IMR-90 (cell line): ENCODE results near the gene ELOA. TPM values are rescaled to one million over a fixed set of nuclear protein-coding genes. Genes with fewer than 3 reads are reported as not detected.

Experiments
- ATAC-seq: fragments of 200-7000 bp; cut with Tn5 transposase; 2 replicates; pipeline ENCODE4 v1.9.1; 2020; ENCODE audit warnings: low read depth, mild to moderate bottlenecking, moderate library complexity
- BruUV-seq: library from RNA; stranded (reverse); fragments of 400-500 nt; replicated peaks from 2 replicates; lab custom pipeline; 2021; lab: Mats Ljungman, UMichigan
- CTCF ChIA-PET: fragments of 300-600 bp; formaldehyde crosslinking; extraction: SDS; loops from one replicate; lab custom pipeline; 2021; ENCODE audit warnings: antibody characterized with exemption; lab: Yijun Ruan, JAX
- POLR2A ChIA-PET: fragments of 300-600 bp; sonication (Branson Sonifier 250); formaldehyde crosslinking; loops from one replicate; lab custom pipeline; 2022; ENCODE audit warnings: antibody characterized with exemption; ENCODE audit not compliant: unreplicated experiment; lab: Charles Lee
- DNase-seq: peaks from one replicate; pipeline ENCODE4 v3.0.0; 2013
- H2AFZ ChIP-seq: replicated peaks from 2 replicates; pipeline ENCODE3; 2013; ENCODE audit warnings: low read length, mild to moderate bottlenecking; ENCODE audit not compliant: poor library complexity
- H2AK5ac ChIP-seq: 2 replicates; pipeline ENCODE4 v1.6.1; 2013; ENCODE audit warnings: low read depth, low read length, inconsistent platforms
- H2AK9ac ChIP-seq: replicated peaks from 2 replicates; pipeline ENCODE3; 2013; ENCODE audit warnings: mild to moderate bottlenecking, low read depth, low read length, moderate library complexity; ENCODE audit not compliant: poor library complexity
- H2BK120ac ChIP-seq: 2 replicates; pipeline ENCODE4 v1.6.1; 2013; ENCODE audit warnings: low read depth, low read length, inconsistent platforms
- H2BK15ac ChIP-seq: 3 replicates; pipeline ENCODE4 v1.6.1; 2013; ENCODE audit warnings: low read depth, low read length, inconsistent platforms
- H2BK20ac ChIP-seq: 2 replicates; pipeline ENCODE4 v1.6.1; 2013; ENCODE audit warnings: low read depth, mild to moderate bottlenecking, inconsistent platforms, low read length, moderate library complexity
- H2BK5ac ChIP-seq: 2 replicates; pipeline ENCODE4 v1.6.1; 2013; ENCODE audit warnings: mild to moderate bottlenecking, low read depth, low read length, inconsistent platforms; ENCODE audit not compliant: poor library complexity, severe bottlenecking
- H3K14ac ChIP-seq: replicated peaks from 2 replicates; pipeline ENCODE4 v1.6.1; 2013; ENCODE audit warnings: low read depth, low read length, inconsistent platforms
- H3K18ac ChIP-seq: 2 replicates; pipeline ENCODE4 v1.6.1; 2013; ENCODE audit warnings: low read depth, low read length, control low read depth
- H3K23ac ChIP-seq: 2 replicates; pipeline ENCODE4 v1.6.1; 2013; ENCODE audit warnings: low read depth, low read length, inconsistent platforms
- H3K27ac ChIP-seq: 2 replicates; pipeline ENCODE4 v1.5.1; 2013; ENCODE audit warnings: mild to moderate bottlenecking, control low read depth, low read length; ENCODE audit not compliant: insufficient read depth
- H3K27me3 ChIP-seq: 2 replicates; pipeline ENCODE4 v1.6.1; 2013; ENCODE audit warnings: low read length; ENCODE audit not compliant: control insufficient read depth, insufficient read depth
- H3K36me3 ChIP-seq: 2 replicates; pipeline ENCODE4 v1.6.1; 2013; ENCODE audit warnings: low read length, mixed read lengths; ENCODE audit not compliant: control insufficient read depth, insufficient read depth
- H3K4ac ChIP-seq: 2 replicates; pipeline ENCODE4 v1.6.1; 2013; ENCODE audit warnings: low read depth, low read length, inconsistent platforms
- H3K4me1 ChIP-seq: 2 replicates; pipeline ENCODE4 v1.6.1; 2013; ENCODE audit warnings: low read length, mixed read lengths; ENCODE audit not compliant: control insufficient read depth, insufficient read depth
- H3K4me2 ChIP-seq: 2 replicates; pipeline ENCODE4 v1.6.1; 2013; ENCODE audit warnings: low read depth, mild to moderate bottlenecking, control low read depth, low read length, moderate library complexity
- H3K4me3 ChIP-seq: 2 replicates; pipeline ENCODE4 v1.5.1; 2013; ENCODE audit warnings: low read depth, mild to moderate bottlenecking, control low read depth, low read length, moderate library complexity; ENCODE audit not compliant: insufficient read depth
- H3K56ac ChIP-seq: 2 replicates; pipeline ENCODE4 v1.6.1; 2013; ENCODE audit warnings: low read length, inconsistent platforms; ENCODE audit not compliant: insufficient read depth; ENCODE audit errors: extremely low read depth
- H3K79me1 ChIP-seq, 2 experiments: 2 replicates each; pipeline ENCODE4 v1.6.1; 2013; ENCODE audit warnings: low read length in 2 of 2, inconsistent platforms in 1 of 2, low read depth in 1 of 2
- H3K9ac ChIP-seq: 2 replicates; pipeline ENCODE4 v1.6.1; 2013; ENCODE audit warnings: low read depth, low read length, control low read depth
- H3K9me1 ChIP-seq: 2 replicates; pipeline ENCODE4 v1.6.1; 2013; ENCODE audit warnings: low read length, inconsistent platforms; ENCODE audit not compliant: insufficient read depth
- H3K9me3 ChIP-seq: 2 replicates; pipeline ENCODE4 v1.6.1; 2013; ENCODE audit warnings: low read length; ENCODE audit not compliant: control insufficient read depth, insufficient read depth
- H4K20me1 ChIP-seq: 2 replicates; pipeline ENCODE4 v1.6.1; 2013; ENCODE audit warnings: low read length, inconsistent platforms; ENCODE audit not compliant: insufficient read depth
- H4K5ac ChIP-seq: 2 replicates; pipeline ENCODE4 v1.6.1; 2013; ENCODE audit warnings: mild to moderate bottlenecking, low read depth, low read length, control low read depth
- H4K8ac ChIP-seq, 2 experiments: 2 replicates each; pipeline ENCODE4 v1.6.1; 2013; ENCODE audit warnings: low read depth in 2 of 2, low read length in 2 of 2, control low read depth in 1 of 2, inconsistent platforms in 1 of 2
- H4K91ac ChIP-seq: 2 replicates; pipeline ENCODE4 v1.6.1; 2013; ENCODE audit warnings: low read depth, low read length, inconsistent platforms; ENCODE audit not compliant: insufficient read depth
- BHLHE40 ChIP-seq: fragments of 150-350 bp; IDR thresholded peaks from 2 replicates; pipeline ENCODE4 v1.6.1; 2016; ENCODE audit warnings: mild to moderate bottlenecking, low read depth, low read length
- ELK1 ChIP-seq: fragments of 150-350 bp; IDR thresholded peaks from 2 replicates; pipeline ENCODE4 v1.6.1; 2016; ENCODE audit warnings: low read depth, mild to moderate bottlenecking, low read length, moderate library complexity, borderline replicate concordance
- MAFK ChIP-seq: IDR thresholded peaks from 2 replicates; pipeline ENCODE4 v1.6.1; 2012; ENCODE audit warnings: low read depth, low read length, improper control_type of control experiment
- MAZ ChIP-seq: IDR thresholded peaks from 2 replicates; pipeline ENCODE4 v1.6.1; 2012; ENCODE audit warnings: low read depth, mild to moderate bottlenecking, low read length, improper control_type of control experiment, moderate library complexity, borderline replicate concordance
- RAD21 ChIP-seq: IDR thresholded peaks from 2 replicates; pipeline ENCODE4 v1.6.1; 2012; ENCODE audit warnings: low read length, improper control_type of control experiment
- RCOR1 ChIP-seq: IDR thresholded peaks from 2 replicates; pipeline ENCODE4 v1.6.1; 2012; ENCODE audit warnings: mild to moderate bottlenecking, low read length, improper control_type of control experiment; ENCODE audit not compliant: insufficient replicate concordance
- RFX5 ChIP-seq: IDR thresholded peaks from 2 replicates; pipeline ENCODE4 v1.8.0; 2012; ENCODE audit warnings: low read depth, mild to moderate bottlenecking, low read length, moderate library complexity
- SMC3 ChIP-seq: fragments of 150-350 bp; IDR thresholded peaks from 2 replicates; pipeline ENCODE4 v1.6.1; 2016; ENCODE audit warnings: low read depth, mild to moderate bottlenecking, antibody characterized with exemption, low read length, moderate library complexity
- WGBS, 2 experiments: methylation state at CpG; one replicate each; pipeline versions ENCODE4 v1.1.5 to v1.1.7; 2013; ENCODE audit warnings: missing lambda C conversion rate in 2 of 2; ENCODE audit not compliant: insufficient read length in 1 of 2; ENCODE audit errors: extremely low coverage in 2 of 2; 5-methylcytosine and 5-hydroxymethylcytosine counted together
- dilution Hi-C: fragments of 300-500 bp; cut with HindIII; formaldehyde crosslinking; loops from one replicate; pipeline ENCODE4 v1.14.3; 2018; ENCODE audit warnings: low sequenced_read_pairs; ENCODE audit not compliant: unreplicated experiment
- in situ Hi-C: fragments of 300-500 bp; cut with MboI; formaldehyde crosslinking; loops from 3 replicates; pipeline ENCODE4 v1.14.3; 2019; ENCODE audit warnings: low sequenced_read_pairs, inconsistent platforms, mixed read lengths
- intact Hi-C: fragments of 100-400 bp; cut with micrococcal nuclease; formaldehyde crosslinking; loops from 2 replicates; pipeline ENCODE4 v1.10.0; 2022
- polyA plus RNA-seq, 3 experiments: library from polyadenylated mRNA; depleted of rRNA; stranded (reverse); fragments of >200 nt; gene quantifications; 2 replicates each; pipeline ENCODE4 v1.2.3, GENCODE V29; 2012; ENCODE audit warnings: low replicate concordance in 1 of 3
- total RNA-seq: library from RNA; depleted of rRNA; stranded (reverse); fragments of >200 nt; gene quantifications from 2 replicates; pipeline ENCODE4 v1.2.3, GENCODE V29; 2012

Gene ELOA
- total and polyA plus RNA-seq, 2 of the 4 experiments (the other 2 are of a cell fraction), result 22.9 to 40.7 TPM

GRCh38 chr1:23694371-23694770 is 48.9 kb upstream of the ELOA start:
- Histone ChIP-seq H4K8ac (no peak overlapping the region), H3K9me1 (peaks cover 19% of the 10 kb centered on the region), H3K18ac (no peak overlapping the region), H2AK5ac (no peak overlapping the region), H2BK15ac (no peak overlapping the region), H2BK20ac (no peak overlapping the region), H4K5ac (no peak overlapping the region), H3K4me1 (peaks cover 10% of the 10 kb centered on the region), H2BK120ac (no peak overlapping the region), H3K14ac (no peak overlapping the region), H3K4me3 (no peak overlapping the region), H4K20me1 (peaks cover 78% of the 10 kb centered on the region), H3K9ac (no peak overlapping the region), H3K27me3 (no peaks in the 10 kb centered on the region), H2BK5ac (no peak overlapping the region), H3K4ac (no peak overlapping the region), H4K91ac (no peak overlapping the region), H2AK9ac (no peak overlapping the region), H3K79me1 (peaks cover 17 to 64% of the 10 kb centered on the region in 2 experiments; a peak in 3 of 4 replicates), H3K4me2 (no peak overlapping the region), H3K9me3 (no peaks in the 10 kb centered on the region), H3K23ac (no peak overlapping the region), H3K27ac (no peak overlapping the region), H3K36me3 (peaks cover 52% of the 10 kb centered on the region), H2AFZ (no peak overlapping the region), H3K56ac (no peak overlapping the region)
- CTCF ChIA-PET, result no interaction called here
- no peak for TF ChIP-seq BHLHE40
- no peak for TF ChIP-seq RFX5
- TF ChIP-seq MAZ, result no peak
- no peak for TF ChIP-seq RCOR1
- TF ChIP-seq ELK1, result no peak
- TF ChIP-seq SMC3, result no peak
- no peak for TF ChIP-seq MAFK
- no peak for TF ChIP-seq RAD21
- ATAC-seq (no peak), DNase-seq (no peak)
- intact Hi-C loops (loop anchor here (5.0 kb wide), 2 partner anchors 48 to 137 kb away; partner anchors contain the start of genes ELOA and ID3), dilution Hi-C loops (no loop called here), in situ Hi-C loops (no loop called here)
- no TSS peak for BruUV-seq
- no CpG with 5 or more reads among the region's 3 CpGs for WGBS, 2 experiments
- POLR2A ChIA-PET, result interaction anchor here (0.6 kb wide), 1 partner anchor 8 kb away, joined by 3 read pairs; no protein-coding TSS in a partner anchor
